GM15510 (cell line): ENCODE data around the gene GIGYF2.

Experiments used
- POLR2A ChIP-seq: IDR thresholded peaks from 3 replicates; pipeline ENCODE4 v1.6.1; 2011; ENCODE audit warnings: borderline replicate concordance; ENCODE audit not compliant: insufficient read length; ENCODE audit errors: extremely low read depth

The GIGYF2 gene

DNA sequence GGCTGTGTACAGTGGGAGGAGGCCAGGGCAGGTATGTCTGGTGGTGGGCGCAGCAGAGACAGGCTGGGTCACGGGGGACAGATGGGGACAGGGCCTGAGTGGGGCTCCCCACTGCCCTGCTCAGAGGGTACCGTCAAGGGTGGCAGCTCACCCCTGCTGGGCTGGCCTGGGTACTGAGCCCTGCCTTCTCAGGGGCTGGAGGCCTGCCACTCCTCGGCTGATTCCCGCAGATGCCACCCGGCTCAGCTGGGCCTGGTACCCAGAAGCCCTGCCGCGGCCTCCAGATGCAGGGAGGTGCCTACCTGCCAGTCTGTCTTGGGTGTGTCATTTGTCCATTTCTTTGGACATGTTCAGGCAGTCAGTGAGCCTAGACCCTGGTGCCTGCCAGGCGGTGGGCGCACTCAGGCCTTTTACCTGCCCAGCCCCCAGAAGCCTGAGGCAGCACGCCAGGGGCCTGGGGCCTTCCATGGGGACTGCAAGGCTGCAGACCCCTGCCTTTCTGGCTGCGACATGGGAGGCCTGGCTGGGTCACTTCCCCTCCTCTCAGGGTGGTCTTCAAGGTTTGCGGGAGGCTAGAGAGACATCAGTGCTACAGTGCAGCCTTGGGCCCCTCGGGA, 176.3 kb downstream of the GIGYF2 start:
- TF ChIP-seq POLR2A = no peak

DNA sequence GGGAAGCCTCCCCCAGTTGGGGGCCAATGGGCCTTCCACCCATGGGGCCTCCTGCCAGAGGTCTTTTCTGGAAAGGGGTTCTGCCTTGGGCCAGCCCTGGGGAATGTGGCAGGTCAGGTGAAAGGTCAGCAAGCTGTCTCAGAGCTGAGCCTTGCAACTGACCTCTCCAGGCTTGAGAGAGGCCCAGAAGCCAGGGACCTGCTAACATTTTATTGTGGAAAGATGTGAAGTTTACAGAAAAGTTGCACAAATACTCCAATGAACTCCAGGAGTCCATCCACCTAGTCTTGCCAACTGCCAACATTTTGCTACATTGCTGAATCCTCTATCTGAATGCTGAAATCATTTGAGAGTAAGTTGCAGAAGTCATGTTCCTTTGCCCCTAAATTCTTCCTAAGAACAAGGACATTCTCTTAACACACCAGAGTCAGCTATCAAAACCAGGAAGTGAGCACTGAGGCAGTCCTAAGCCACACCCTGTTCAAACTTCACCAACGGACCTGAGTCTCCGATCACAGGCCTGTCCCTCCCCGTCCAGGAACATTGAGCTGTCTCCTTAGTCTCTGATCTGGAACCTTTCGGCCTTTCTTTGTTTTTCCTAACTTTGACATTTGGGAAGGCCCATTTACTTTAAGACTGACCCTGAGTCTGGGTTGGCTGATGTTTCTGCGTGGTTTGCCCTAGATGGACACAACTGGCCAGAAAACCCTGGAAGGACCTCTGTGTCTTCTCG, 176.9 kb downstream of the GIGYF2 start:
- TF ChIP-seq POLR2A = no peak

DNA sequence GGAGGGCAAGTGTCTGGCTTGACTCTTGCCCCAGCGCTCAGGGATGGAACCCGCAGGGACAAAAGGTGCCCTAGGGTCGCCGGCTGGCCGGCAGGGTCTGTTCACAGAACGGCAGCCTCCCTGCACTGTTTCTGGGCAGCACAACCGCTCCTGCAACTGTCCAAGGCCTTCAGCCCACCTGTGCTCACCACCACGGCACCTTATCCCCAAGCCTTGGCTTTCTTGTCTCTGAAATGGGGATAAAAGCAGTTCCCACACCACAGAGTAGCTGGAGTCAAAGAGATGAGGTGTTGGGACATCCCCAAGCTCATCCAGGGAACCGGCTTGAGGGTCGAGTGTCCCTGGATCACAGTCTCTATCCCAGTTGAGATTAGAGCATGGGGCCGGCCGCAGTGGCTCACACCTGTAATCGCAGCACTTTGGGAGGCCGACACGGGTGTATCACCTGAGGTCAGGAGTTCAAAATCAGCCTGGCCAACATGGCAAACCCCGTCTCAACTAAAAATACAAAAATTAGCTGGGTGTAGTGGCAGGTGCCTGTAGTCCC, 177.6 kb downstream of the GIGYF2 start:
- no peak for TF ChIP-seq POLR2A

DNA sequence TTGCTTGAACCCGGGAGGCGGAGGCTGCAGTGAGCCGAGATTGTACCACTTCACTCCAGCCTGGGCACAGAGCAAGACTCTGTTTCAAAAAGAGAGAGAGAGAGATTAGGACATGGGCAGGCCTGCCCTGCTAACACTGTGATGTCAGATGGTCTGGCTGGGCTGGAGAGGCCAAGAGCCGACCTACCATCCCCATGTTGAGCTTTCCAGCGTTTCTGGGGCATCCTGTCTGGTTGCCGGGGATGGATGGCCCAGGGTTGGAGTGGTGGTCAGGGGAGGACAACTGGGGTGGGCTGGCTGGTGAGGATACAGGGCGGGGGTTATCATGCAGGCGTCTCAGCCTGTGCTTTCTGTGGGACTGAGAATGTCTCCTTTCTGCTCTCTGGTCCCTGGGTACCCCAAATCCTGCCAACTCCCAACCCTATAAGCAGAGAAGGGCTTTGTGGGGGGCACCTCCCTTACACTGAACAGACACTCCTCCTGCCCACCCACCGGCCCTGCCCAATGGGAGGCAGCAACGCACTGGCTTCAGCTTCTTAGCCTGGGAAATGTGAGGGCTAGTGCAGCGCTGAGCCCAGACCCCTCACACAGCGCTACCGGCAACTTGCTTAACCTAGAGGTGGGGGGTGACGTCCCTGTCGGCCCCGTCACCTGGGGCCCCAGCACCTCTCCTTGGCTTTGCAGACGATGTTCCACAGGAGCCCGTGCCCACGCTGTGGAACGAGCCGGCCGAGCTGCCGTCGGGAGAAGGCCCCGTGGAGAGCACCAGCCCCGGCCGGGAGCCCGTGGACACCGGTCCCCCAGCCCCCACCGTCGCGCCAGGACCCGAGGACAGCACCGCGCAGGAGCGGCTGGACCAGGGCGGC, 178.4 kb downstream of the GIGYF2 start:
- TF ChIP-seq POLR2A = no peak

DNA sequence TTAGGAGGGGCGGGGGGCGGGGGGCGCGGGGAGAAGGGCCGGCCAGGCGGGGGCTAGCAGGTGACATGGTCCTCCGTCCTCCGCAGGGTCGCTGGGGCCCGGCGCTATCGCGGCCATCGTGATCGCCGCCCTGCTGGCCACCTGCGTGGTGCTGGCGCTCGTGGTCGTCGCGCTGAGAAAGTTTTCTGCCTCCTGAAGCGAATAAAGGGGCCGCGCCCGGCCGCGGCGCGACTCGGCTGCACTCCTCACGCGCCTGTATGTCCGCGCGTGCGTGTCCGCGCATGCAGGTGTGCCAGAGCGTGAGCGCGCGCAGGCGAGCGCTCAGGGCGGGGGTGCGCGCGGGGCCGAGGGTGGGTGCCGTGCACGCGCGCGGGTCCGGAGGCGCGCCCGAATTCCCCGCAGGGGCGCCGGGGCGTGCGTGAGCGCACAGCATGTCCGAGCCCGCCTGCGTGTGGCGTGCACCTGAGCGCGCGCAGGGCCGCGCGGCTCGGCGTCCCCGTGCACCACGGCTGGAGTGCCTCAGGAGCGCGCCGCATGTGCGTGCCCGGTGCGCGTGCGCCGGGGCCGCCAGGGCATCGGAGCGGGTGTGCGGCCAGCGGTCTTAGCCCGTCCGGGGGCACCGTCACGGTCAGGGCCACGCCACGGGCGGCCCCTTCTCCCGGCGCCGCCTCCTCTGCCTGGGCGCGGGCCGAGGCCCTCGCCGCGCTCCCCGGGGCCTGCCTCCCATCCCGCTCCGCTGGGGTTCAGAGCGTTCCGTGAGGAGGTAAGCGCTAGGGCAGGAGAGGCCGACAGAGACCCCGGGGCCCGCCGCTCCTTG, 179.2 kb downstream of the GIGYF2 start:
- no peak for TF ChIP-seq POLR2A

DNA sequence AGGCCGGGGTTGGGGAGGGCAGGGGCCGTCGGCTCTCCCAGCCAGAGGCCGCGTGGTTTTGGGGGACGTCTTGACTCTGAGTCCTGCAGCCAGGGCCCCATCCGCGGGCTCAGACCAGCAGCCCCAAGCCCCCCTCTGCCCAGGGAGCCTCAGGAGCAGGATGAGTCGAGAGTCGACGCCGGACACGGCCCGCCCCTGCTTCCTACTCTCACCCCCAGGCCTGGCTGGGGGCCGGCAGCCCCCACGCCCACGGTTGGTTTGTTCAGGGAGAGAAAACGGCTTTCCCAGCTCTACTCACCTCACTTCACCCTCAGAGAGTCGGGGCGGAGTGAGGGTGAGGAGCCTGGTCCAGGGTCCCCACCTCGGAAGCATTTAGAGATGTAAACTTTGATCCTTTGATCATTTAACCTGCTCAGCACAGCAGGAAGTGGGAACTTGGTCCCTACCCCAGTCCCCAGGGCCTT, 179.9 kb downstream of the GIGYF2 start:
- no peak for TF ChIP-seq POLR2A

DNA sequence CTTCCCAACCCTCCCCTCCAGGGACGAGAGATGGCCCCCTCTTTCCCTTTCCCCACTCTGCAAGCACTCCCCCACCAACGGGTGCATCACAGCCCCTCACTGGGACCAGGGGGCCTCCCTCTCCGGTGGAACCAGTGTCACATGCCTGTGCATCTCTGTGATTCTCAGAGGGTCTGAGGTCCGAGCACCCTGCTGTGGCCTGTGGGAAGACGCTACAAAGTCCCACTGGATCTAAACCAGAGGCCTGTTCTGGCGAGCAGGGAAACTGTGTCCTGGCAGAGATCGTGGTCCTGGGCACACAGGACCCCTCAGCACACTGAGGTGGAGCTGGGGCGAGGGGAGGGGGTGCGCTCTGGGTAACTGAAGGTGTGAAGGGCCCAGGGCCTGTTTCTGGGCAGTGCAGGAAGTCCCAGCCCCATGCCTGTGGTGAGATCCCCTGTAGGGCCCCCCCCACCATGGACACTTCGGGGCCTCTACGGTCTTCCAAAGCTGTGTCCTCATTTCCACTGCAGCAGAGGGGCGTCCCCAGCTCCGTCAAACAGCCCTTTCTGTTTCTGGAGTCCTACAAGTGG, 180.9 kb downstream of the GIGYF2 start:
- TF ChIP-seq POLR2A = no peak

DNA sequence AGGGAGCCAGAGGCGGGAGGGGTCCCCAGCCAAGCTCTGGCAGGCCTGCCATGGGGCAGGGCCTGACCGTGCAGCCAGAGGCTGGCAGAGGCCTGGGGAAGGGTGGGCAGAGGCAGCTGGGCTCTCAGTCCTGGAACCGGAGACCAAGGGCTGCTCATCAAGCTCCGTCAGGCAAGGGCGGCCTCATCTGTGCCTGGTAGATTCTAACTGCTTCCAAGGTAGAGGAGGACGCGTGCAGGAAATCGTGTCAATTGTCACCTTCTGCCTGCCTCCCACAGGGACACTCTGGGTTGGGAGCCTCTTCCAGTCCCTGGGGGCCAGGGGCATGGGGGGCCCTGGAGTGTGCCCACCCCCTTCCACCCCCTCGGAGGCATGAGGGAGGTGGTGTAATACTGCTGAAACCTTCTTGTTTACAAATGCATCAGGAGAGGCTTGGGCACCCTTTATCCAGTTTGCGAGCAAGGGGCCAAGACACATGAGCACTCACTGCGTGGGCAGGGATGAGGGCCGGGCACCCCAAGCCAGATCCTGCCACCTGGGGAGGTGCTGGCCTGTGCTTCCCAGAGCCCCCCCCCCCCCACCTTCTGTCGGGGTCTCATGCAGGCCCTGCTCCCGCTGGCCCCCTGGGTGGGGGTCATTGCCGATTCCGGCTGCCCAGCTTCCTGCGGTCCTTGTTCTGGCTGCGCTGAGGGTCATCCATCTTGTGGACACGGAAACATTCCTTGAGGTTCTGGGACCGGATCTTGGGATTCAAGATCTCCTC, 181.9 kb downstream of the GIGYF2 start:
- TF ChIP-seq POLR2A = no peak

DNA sequence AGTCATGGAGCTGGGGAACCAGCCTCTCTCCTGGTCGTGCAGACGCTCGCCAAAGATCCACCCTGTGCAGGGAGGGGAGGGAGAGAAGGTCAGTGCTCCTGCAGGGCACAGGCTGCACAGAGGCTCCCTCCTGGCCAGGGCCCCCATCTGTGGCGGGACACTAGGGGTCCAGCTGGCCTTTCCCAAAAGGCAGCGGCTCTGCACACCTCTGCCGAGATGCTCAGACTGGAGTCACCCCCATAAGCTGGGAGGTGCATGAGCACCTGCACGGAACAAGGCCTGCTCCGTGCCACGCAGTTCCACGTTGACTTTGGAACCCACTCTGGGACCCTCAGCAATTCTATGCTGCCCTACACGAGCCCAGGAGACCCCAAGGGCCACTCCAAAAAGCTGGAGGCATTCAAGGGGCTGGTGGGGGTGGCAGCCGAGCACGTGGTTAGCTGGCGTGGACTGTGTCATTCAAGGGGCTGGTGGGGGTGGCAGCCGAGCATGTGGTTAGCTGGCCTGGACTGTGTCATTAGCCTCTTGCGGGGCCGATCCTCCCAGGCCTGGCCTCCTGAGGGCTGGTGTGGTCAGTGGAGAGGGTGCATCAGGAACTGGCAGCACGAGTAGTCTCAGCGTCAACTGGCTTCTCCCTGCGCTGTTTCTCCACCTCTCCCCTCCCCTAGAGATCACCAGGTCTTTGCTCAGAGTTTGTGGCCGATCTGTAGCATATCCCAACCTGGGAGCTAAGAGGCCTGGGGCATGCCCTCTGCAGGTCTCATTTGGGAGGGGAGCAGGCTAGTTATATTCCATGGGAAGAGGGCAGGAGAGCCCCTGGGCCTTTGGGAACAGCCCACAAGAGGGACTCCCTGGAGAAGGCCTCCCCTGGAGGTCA, 182.7 kb downstream of the GIGYF2 start:
- TF ChIP-seq POLR2A = no peak

DNA sequence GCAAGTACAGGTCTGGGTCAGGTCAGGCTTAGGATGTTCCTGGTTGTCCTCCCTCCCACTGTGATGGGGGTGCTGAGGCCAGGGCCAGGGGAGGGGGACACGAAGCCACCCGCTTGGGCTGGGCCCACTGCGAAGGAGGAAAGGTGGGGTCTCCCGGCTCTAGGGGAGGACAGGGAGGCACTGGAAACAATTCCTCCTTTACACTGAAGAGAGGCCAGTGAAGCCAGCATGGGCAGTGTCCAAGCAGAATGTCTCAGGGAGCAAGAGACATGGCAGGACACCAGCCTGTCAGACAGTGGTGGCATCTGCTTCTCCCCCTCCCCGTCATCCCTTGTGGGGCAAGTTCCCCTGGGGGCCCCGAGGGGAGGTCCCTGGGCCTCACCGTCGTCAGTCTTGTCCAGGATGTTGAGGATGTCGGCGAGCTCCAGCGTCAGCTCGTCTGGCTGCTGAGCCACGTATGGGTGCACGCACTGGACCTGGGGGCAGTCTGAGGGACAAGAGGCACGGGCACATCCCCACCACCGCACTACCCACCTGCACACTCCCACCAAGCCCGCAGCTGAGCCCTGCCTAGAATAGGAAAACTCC, 183.7 kb downstream of the GIGYF2 start:
- no peak for TF ChIP-seq POLR2A

DNA sequence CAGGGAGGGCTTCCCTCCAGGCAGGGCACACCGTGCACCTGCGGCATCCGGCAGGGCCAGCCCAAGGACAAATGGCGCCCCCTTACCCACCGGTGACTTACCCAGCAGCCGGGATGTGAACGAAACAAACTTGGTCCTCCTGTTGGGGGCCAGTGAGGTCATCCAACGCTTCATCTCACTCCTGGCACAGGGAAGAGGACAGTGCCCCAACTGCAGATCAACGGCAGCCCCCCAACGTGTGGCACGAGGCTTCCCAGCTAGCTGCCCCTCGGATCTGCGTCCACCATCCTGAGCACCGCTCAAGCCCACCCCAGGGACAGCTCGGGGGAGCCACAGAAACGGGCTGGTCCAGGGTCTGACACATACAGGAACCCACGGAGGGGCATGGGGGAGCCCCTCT, 185.0 kb downstream of the GIGYF2 start:
- no peak for TF ChIP-seq POLR2A

DNA sequence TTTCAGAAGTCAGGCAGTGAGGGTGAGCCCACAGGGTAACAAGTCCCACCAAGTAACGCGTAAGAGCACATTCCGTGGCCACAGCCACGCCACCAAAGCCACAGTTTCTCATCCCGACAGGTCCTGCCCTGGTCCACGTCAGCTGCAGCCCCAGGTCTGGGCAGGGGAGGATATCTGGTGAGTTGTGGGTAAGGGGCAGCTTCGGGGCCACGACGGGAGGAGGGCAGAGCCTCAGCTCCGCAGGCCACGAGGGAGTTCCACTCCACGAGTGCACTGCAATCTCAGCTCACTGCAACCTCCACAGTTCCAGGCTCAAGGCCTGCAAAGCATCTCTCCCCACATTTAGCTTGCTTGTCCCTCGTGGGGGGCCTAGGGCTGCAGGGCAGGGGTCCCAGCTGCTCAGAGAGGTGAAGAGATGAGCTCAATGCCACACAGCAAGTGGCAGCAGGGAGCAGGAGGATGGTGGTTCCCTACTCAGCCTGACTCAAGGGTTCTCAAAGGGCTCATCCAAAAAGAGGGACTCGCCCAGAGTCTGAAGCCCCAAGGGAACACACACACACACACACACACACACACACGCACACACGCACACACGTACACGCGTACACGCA, 185.5 kb downstream of the GIGYF2 start:
- TF ChIP-seq POLR2A = no peak

DNA sequence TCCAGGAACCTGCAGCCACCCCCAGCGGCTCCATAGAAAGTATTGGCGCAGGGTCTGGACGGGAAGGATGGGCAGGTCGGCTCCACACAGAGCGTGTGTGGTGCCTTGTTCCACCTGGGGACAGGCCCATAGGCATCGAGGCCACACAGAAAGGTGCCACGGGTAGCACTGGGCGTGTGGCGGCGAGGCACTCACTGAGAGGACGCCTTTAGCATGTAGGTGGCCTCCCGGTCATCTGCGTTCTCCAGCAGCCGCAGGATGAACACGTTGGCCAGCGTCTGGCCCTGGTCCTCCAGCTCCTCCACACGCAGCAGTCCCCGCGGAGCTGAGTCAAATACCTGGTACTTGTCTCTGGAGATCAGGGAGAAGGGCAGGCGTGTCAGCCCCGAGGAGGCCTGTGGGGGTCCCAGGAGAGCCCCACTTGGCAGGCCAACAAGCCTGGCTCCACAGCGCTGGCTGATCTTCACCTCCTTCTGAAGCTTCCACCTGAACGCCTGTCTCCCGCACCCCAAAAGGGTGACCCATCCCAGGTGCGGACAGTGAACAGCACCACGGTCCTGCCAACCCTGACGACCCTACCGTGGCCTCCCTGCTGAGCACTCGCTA, 186.1 kb downstream of the GIGYF2 start:
- TF ChIP-seq POLR2A = no peak
